IPS-18c (cell line): ENCODE data around the gene SMNDC1.
"Not testable (repeated sequence)": the region's sequence is repeated elsewhere in the genome, so short reads cannot be mapped to it uniquely, and the experiment has no call there.

Experiments used
- H3K4me3 ChIP-seq: 2 replicates; pipeline ENCODE4 v1.7.0; 2013; ENCODE audit warnings: low read depth, mild to moderate bottlenecking, low read length, moderate library complexity; ENCODE audit not compliant: insufficient read depth
- H3K9me3 ChIP-seq: one replicate; pipeline ENCODE4 v1.6.1; 2013; ENCODE audit warnings: mild to moderate bottlenecking, low read length, moderate library complexity; ENCODE audit not compliant: control insufficient read depth, insufficient read depth

Gene SMNDC1

GRCh38 chr10:110273474-110273873, 31.2 kb downstream of the SMNDC1 start:
- no peak overlapping the region for H3K4me3 ChIP-seq
- H3K9me3 ChIP-seq, result no peaks in the 10 kb centered on the region

- H3K4me3 ChIP-seq, result not testable (repeated sequence)
These were observed 31.7 kb downstream of the SMNDC1 start for GRCh38 chr10:110272995-110273394.

GRCh38 chr10:110269374-110270318, 35.1 kb downstream of the SMNDC1 start:
- H3K4me3 ChIP-seq, result no peak overlapping the region
- H3K9me3 ChIP-seq, result no peaks in the 10 kb centered on the region

More at GRCh38 chr10:110272995-110273394, 31.7 kb downstream of the SMNDC1 start:
- not testable (repeated sequence) for H3K9me3 ChIP-seq

GRCh38 chr10:110268971-110269370, 35.7 kb downstream of the SMNDC1 start:
- Histone ChIP-seq H3K4me3 (no peak overlapping the region), H3K9me3 (no peaks in the 10 kb centered on the region)

- Histone ChIP-seq H3K9me3 (no peaks in the 10 kb centered on the region), H3K4me3 (no peak overlapping the region)
These were observed 36.3 kb downstream of the SMNDC1 start for GRCh38 chr10:110268442-110268841.

- no peaks in the 10 kb centered on the region for H3K9me3 ChIP-seq
- H3K4me3 ChIP-seq, result no peak overlapping the region
These were observed 37.4 kb downstream of the SMNDC1 start for GRCh38 chr10:110267276-110267675.

- Histone ChIP-seq H3K4me3 (no peak overlapping the region), H3K9me3 (no peaks in the 10 kb centered on the region)
These were observed 39.0 kb downstream of the SMNDC1 start for GRCh38 chr10:110265573-110266193.

- H3K9me3 ChIP-seq, result no peaks in the 10 kb centered on the region
- H3K4me3 ChIP-seq, result no peak overlapping the region
These were observed 41.6 kb downstream of the SMNDC1 start for GRCh38 chr10:110263164-110263563.

- Histone ChIP-seq H3K4me3 (no peak overlapping the region), H3K9me3 (no peaks in the 10 kb centered on the region)
These were observed 43.8 kb downstream of the SMNDC1 start for GRCh38 chr10:110260746-110261477.

GRCh38 chr10:110259317-110259716, 45.4 kb downstream of the SMNDC1 start:
- H3K9me3 ChIP-seq, result no peaks in the 10 kb centered on the region

GRCh38 chr10:110258542-110258941, 46.2 kb downstream of the SMNDC1 start:
- H3K9me3 ChIP-seq, result no peaks in the 10 kb centered on the region
- no peak overlapping the region for H3K4me3 ChIP-seq

More at GRCh38 chr10:110259317-110259716, 45.4 kb downstream of the SMNDC1 start:
- H3K4me3 ChIP-seq, result no peak overlapping the region

- Histone ChIP-seq H3K4me3 (no peak overlapping the region), H3K9me3 (no peaks in the 10 kb centered on the region)
These were observed 50.3 kb downstream of the SMNDC1 start for GRCh38 chr10:110254467-110254866.

- no peaks in the 10 kb centered on the region for H3K9me3 ChIP-seq
- no peak overlapping the region for H3K4me3 ChIP-seq
These were observed 52.6 kb downstream of the SMNDC1 start for GRCh38 chr10:110252151-110252550.

GRCh38 chr10:110251392-110251791, 53.3 kb downstream of the SMNDC1 start:
- not testable (repeated sequence) for H3K4me3 ChIP-seq, H3K9me3 ChIP-seq

GRCh38 chr10:110249489-110249888, 55.2 kb downstream of the SMNDC1 start:
- H3K9me3 ChIP-seq, H3K4me3 ChIP-seq: not testable (repeated sequence)

GRCh38 chr10:110247833-110248232, 56.9 kb downstream of the SMNDC1 start:
- H3K9me3 ChIP-seq, H3K4me3 ChIP-seq: not testable (repeated sequence)

- no peaks in the 10 kb centered on the region for H3K9me3 ChIP-seq
- no peak overlapping the region for H3K4me3 ChIP-seq
These were observed 60.2 kb downstream of the SMNDC1 start for GRCh38 chr10:110244550-110244949.

- peaks cover 2% of the 10 kb centered on the region for H3K9me3 ChIP-seq
- H3K4me3 ChIP-seq, result no peak overlapping the region
These were observed 62.2 kb downstream of the SMNDC1 start for GRCh38 chr10:110242511-110242910.
